Measurements from ENCODE around the gene CRADD. TPM values are rescaled to one million over a fixed set of nuclear protein-coding genes. Genes with fewer than 3 reads are reported as not detected.
A peak's percentile ranks its signal among the peaks of the same experiment; 100 is the strongest.

Gene CRADD
- total RNA-seq, 1 donor from 2014 or later, result not detected

DNA sequence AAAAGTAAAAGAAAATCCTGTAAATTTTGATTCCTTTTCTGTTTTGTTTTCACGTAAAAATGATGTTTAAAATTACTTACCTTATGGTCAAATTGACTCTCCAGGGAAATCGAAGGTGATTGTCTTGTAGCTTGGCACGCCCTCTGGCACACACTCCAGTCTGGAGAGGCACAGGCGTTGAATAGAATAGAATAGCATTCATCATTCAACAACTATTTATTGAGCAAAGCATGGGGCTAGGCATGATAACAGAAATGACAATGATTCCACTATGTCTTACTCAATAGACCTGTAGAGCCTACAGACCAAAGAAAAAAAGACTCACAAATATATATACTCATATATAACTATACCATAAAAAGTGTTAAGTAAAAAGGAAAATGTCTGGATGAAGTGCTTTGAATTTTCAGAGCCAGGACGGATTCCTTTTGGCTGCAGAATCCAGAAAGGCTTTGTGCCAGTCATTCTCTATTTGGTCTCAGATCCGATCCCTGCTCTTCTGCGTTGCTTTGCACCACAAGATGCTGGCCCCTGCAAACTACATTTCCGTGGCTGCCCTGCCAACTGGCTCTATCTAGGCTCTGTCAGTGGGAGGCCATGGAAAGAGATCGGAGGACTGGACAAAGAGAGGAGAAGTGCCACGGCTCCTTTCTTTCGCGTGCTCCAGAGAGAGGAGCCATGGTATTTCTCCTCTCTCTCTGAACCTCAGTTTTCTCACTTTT lies 231.8 kb downstream of the CRADD start:
- intact Hi-C loops (cut with DNase I), result no loop called here
- H3K4me1 ChIP-seq, result peaks cover under 1 to 9% of the 10 kb centered on the region in 2 donors
- H3K9me3 ChIP-seq, result no peaks in the 10 kb centered on the region
- TF ChIP-seq, protein P1, sequence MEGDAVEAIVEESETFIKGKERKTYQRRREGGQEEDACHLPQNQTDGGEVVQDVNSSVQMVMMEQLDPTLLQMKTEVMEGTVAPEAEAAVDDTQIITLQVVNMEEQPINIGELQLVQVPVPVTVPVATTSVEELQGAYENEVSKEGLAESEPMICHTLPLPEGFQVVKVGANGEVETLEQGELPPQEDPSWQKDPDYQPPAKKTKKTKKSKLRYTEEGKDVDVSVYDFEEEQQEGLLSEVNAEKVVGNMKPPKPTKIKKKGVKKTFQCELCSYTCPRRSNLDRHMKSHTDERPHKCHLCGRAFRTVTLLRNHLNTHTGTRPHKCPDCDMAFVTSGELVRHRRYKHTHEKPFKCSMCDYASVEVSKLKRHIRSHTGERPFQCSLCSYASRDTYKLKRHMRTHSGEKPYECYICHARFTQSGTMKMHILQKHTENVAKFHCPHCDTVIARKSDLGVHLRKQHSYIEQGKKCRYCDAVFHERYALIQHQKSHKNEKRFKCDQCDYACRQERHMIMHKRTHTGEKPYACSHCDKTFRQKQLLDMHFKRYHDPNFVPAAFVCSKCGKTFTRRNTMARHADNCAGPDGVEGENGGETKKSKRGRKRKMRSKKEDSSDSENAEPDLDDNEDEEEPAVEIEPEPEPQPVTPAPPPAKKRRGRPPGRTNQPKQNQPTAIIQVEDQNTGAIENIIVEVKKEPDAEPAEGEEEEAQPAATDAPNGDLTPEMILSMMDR (IDR thresholded peaks at IDR 0.05), result no peak
- no peaks in the 10 kb centered on the region for H3K36me3 ChIP-seq
- H3K27me3 ChIP-seq, result no peaks in the 10 kb centered on the region
- no peak for DNase-seq (ENCODE audit: low spot score in 2 of 2)
- no peak overlapping the region for H3K4me3 ChIP-seq
- peak overlapping the region; percentile 34 to 50 for H3K27ac ChIP-seq

DNA sequence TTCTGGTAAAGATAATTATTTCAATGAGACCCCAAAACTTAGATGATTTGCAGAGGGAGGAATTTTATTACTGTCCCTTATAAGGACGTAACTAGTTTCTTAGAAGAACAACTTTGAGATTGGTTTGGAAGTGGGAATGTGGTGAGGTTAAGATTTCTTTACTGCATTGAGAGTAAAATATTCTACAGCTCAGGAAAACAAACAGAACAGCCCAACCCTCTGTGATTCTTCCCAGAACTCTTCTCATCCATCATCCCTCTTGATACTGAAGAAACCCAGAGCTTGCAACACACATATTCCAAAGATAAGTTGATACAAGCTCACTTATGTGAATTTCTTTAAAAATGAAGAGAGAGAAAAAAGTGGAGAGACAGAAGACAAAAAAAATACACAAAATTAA lies 234.2 kb downstream of the CRADD start:
- intact Hi-C loops (cut with DNase I), result loop anchor here (10.0 kb wide), 1 partner anchor 63 kb away; no protein-coding TSS in a partner anchor
- no peak overlapping the region for H3K4me3 ChIP-seq
- H3K4me1 ChIP-seq, result peaks cover 4 to 20% of the 10 kb centered on the region in 2 donors
- TF ChIP-seq, protein P1 (IDR thresholded peaks at IDR 0.05), result no peak
- H3K27me3 ChIP-seq, result no peaks in the 10 kb centered on the region
- H3K9me3 ChIP-seq, result no peaks in the 10 kb centered on the region
- H3K27ac ChIP-seq, result peak overlapping the region in 1 of 2 donors; percentile 29
- H3K36me3 ChIP-seq, result no peaks in the 10 kb centered on the region
- DNase-seq (ENCODE audit: low spot score in 2 of 2), result no peak

DNA sequence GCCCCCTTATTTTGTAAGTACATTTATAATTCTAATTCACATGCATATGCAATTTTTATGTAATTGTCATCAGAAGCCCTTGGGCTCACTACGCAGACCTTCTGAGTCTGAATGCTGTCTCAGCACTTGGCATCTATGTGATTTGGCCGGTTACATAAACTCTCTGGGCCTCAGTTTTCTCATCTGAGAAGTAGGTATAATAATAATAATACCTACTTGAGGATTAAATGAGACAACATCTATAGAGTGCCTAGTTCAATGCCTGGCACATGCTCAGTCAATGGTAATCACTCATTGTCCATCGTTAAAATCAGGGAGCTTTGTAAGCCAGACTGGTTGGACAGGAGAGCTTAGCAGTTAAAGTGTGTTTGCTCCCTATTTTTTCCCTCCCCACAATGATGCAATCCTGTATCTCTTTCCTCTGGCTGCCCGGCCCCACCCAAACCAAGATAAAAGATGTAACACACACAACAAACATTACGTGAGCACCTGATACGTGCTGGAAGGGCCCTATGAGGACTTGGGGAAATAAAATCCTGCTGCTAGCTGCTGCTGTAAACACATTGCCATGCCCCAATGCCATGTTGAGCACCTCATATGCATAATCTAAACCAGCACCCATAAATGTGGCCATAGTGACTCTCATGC lies 235.0 kb downstream of the CRADD start:
- intact Hi-C loops (cut with DNase I), result loop anchor here (10.0 kb wide), 1 partner anchor 63 kb away; no protein-coding TSS in a partner anchor
- H3K36me3 ChIP-seq, result no peaks in the 10 kb centered on the region
- H3K27me3 ChIP-seq, result no peaks in the 10 kb centered on the region
- H3K27ac ChIP-seq, result peak overlapping the region in 1 of 2 donors; percentile 53
- TF ChIP-seq, protein P1 (IDR thresholded peaks at IDR 0.05), result no peak
- no peak overlapping the region for H3K4me3 ChIP-seq
- H3K9me3 ChIP-seq, result no peaks in the 10 kb centered on the region
- DNase-seq (ENCODE audit: low spot score in 2 of 2), result no peak
- H3K4me1 ChIP-seq, result peaks cover 4 to 23% of the 10 kb centered on the region in 2 donors

DNA sequence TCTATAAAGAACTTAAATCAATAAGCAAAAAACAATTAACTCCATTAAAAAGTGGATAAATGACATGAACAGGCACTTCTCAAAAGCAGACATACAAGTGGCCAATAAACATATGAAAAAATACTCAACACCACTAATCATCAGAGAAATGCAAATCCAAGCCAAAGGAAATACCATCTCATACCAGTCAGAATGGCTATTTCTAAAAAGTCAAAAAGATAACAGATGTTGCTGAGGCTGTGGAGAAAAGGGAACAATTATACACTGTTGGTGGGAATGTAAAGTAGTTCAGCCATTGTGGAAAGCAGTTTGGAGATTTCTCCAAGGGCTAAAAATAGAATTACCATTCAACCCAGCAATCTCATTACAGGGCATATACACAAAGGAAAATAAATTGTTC lies 236.7 kb downstream of the CRADD start:
- Histone ChIP-seq H3K36me3 (no peaks in the 10 kb centered on the region), H3K4me1 (peaks cover 4 to 27% of the 10 kb centered on the region in 2 donors), H3K4me3 (no peak overlapping the region), H3K27me3 (no peaks in the 10 kb centered on the region), H3K27ac (peak overlapping the region; percentile 63), H3K9me3 (no peaks in the 10 kb centered on the region)
- DNase-seq (ENCODE audit: low spot score in 2 of 2), result no peak
- intact Hi-C loops (cut with DNase I), result loop anchor here (10.0 kb wide), 1 partner anchor 61 kb away; no protein-coding TSS in a partner anchor
- TF ChIP-seq, protein P1 (IDR thresholded peaks at IDR 0.05), result no peak

DNA sequence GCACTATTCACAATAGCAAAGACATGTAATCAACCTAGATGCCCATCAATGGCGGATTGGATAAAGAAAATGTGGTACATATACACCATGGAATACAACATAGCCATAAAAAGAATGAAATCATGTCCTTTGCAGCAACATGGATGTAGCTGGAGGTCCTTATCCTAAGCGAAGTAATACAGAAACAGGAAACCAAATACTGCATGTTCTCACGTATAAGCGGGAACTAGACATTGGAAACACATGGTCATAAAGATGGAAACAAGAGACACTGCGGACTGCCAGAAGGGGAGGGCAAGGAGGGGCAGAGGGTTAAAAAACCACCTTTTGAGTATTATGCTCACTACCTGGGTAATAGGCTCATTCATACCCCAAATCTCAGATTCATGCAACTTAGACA lies 237.1 kb downstream of the CRADD start:
- H3K27ac ChIP-seq, result peak overlapping the region; percentile 63

More for the DNA sequence above, 237.1 kb downstream of the CRADD start:
- no peaks in the 10 kb centered on the region for H3K27me3 ChIP-seq
- H3K36me3 ChIP-seq, result no peaks in the 10 kb centered on the region
- TF ChIP-seq, protein P1 (IDR thresholded peaks at IDR 0.05), result no peak
- peaks cover 4 to 28% of the 10 kb centered on the region in 2 donors for H3K4me1 ChIP-seq
- DNase-seq (ENCODE audit: low spot score in 2 of 2), result no peak
- intact Hi-C loops (cut with DNase I), result loop anchor here (10.0 kb wide), 1 partner anchor 61 kb away; no protein-coding TSS in a partner anchor
- H3K4me3 ChIP-seq, result no peak overlapping the region
- no peaks in the 10 kb centered on the region for H3K9me3 ChIP-seq
